Right lobe of liver (tissue), 6 donors: ENCODE data around the gene WTIP. TPM values are rescaled to one million over a fixed set of nuclear protein-coding genes. Genes with fewer than 3 reads are reported as not detected.

Experiments
- ATAC-seq, 4 donors: fragments of 200-7000 bp; cut with Tn5 transposase; one replicate each; pipeline ENCODE4 v1.9.1; 2020; ENCODE audit warnings: mild to moderate bottlenecking in 4 of 4, moderate library complexity in 4 of 4
- DNase-seq, 3 donors: peaks; one replicate each; pipeline ENCODE4 v3.0.0-alpha.2; 2020
- H3K27ac ChIP-seq, 3 donors: fragments of 200-600 bp; one replicate each; pipeline ENCODE4 v1.8.0; 2022
- H3K27me3 ChIP-seq, 2 donors: fragments of 200-600 bp; one replicate each; pipeline ENCODE4 v1.8.0; 2022
- H3K36me3 ChIP-seq, 4 donors: fragments of 200-600 bp; sonication (generic) in 1 of 4; one replicate each; pipeline versions ENCODE4 v1.5.1 to v1.8.0; 2017 to 2022; ENCODE audit warnings: control low read depth in 1 of 4
- H3K4me1 ChIP-seq, 4 donors: fragments of 200-600 bp; sonication (generic) in 1 of 4; one replicate each; pipeline versions ENCODE4 v1.5.1 to v1.8.0; 2017 to 2022; ENCODE audit warnings: control low read depth in 1 of 4
- H3K4me3 ChIP-seq, 3 donors: fragments of 200-600 bp; one replicate each; pipeline ENCODE4 v1.8.0; 2022
- H3K9me3 ChIP-seq, 4 donors: fragments of 200-600 bp; sonication (generic) in 1 of 4; one replicate each; pipeline versions ENCODE4 v1.5.1 to v1.8.0; 2017 to 2022; ENCODE audit warnings: control low read depth in 1 of 4
- POLR2A ChIP-seq: fragments of 450-650 bp; IDR thresholded peaks from one replicate; pipeline ENCODE4 v1.6.1; 2017; ENCODE audit warnings: antibody characterized with exemption, mild to moderate bottlenecking
- WGBS: methylation state at CpG from one replicate; pipeline ENCODE4 v1.1.6; 2018; ENCODE audit warnings: low coverage, low lambda C conversion rate; ENCODE audit not compliant: insufficient coverage; ENCODE audit errors: missing lambda C conversion rate; 5-methylcytosine and 5-hydroxymethylcytosine counted together
- intact Hi-C, 2 donors: fragments of 100-400 bp; cut with DNase I; formaldehyde crosslinking; loops; one replicate each; pipeline versions ENCODE4 v1.11.2 to v1.14.1; 2022
- total RNA-seq, 6 experiments: library from RNA; depleted of rRNA in 2 of 6; stranded (reverse); fragments of >200 nt in 2 of 6; fragmentation: NEBNext Ultra II Directional in 3 of 6; extraction: Animal tissue kit (Norgen Biotek cat#: 25700) in 3 of 6; gene quantifications; one replicate each; pipeline versions ENCODE4 v1.1.0 to v1.2.4, GENCODE V29; 2016 to 2023
- TF ChIP-seq, protein P1 (sequence below), 4 donors: fragments of 200-600 bp in 3 of 4; fragments of 450-650 bp in 1 of 4; IDR thresholded peaks; one replicate each; pipeline versions ENCODE4 v1.5.1 to v1.8.0; 2016 to 2022; ENCODE audit warnings: antibody characterized with exemption in 4 of 4, mild to moderate bottlenecking in 2 of 4
- donor health status: DM: no; HTN: yes; CAD: no.
- donor health status: DM: no; HTN: no; CAD: no.
- donor health status: DM: no; HTN: no; CAD: no.
- donor health status: DM: no; HTN: yes; CAD: no.
- donor health status: DM: no; HTN: yes; CAD: no.

The WTIP gene
- total RNA-seq, 6 experiments from 2014 or later: 0.19 to 1.8 (median 1.3) TPM

DNA sequence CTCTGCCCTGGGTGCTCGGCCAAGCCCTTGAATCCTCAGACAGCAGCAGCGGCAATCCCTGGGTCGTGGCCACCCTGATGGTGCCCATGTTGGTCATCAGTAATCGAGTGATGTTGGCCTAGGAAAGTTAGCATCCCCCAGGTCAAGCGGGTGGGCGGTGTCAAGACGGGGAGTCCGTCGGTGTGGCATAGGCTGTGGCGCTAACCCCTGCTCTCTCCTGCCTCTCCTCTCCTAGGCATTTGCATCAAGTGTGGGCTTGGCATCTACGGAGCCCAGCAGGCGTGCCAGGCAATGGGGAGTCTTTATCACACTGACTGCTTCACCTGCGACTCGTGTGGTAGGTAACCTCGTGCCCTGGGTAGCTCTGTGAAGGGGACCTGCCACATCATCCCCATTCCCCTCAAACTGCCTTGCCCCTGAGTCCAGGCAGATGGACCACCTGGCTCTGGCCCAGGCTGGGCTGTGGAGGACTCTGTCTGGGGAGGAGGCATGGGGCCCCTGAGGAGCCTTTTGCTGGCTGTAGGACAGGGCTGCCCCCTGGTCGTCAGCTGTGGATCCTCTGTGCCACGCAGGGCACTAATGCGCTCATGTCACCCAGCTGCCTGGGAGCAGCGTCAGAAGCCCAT is 8.7 kb downstream of the WTIP start:
- intact Hi-C loops: no loop called here
- ATAC-seq: no peak
- DNase-seq: peak in 1 of 3 donors; percentile 34

DNA sequence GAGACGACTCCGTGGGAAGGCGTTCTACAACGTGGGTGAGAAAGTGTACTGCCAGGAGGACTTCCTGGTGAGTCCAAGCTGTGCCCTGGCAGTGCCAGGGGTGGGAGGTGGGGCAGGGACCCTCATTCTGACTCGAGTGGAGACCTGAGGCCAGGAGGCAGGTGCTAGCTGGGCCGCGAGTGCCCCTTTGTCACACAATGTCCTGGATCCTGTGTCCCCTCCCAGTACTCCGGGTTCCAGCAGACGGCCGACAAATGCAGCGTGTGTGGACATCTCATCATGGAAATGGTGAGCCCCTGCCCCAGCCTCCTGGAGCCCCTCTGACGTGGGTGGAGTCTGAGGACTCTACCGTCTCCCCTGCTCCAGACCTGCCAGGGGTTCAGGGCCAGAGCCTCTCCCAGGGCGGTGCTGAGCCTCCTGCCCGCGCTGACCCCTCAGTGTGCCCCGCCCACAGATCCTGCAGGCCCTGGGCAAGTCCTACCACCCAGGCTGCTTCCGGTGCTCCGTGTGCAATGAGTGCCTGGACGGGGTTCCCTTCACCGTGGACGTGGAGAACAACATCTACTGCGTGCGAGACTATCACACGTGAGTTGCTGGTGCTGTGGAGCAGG is 11.6 kb downstream of the WTIP start:
- Histone ChIP-seq H3K36me3 (no peaks in the 10 kb centered on the region), H3K27me3 (no peaks in the 10 kb centered on the region), H3K27ac (no peak overlapping the region), H3K9me3 (no peaks in the 10 kb centered on the region), H3K4me3 (no peak overlapping the region), H3K4me1 (no peaks in the 10 kb centered on the region)
- ATAC-seq: peak in 1 of 4 donors; percentile 9
- TF ChIP-seq, protein P1, sequence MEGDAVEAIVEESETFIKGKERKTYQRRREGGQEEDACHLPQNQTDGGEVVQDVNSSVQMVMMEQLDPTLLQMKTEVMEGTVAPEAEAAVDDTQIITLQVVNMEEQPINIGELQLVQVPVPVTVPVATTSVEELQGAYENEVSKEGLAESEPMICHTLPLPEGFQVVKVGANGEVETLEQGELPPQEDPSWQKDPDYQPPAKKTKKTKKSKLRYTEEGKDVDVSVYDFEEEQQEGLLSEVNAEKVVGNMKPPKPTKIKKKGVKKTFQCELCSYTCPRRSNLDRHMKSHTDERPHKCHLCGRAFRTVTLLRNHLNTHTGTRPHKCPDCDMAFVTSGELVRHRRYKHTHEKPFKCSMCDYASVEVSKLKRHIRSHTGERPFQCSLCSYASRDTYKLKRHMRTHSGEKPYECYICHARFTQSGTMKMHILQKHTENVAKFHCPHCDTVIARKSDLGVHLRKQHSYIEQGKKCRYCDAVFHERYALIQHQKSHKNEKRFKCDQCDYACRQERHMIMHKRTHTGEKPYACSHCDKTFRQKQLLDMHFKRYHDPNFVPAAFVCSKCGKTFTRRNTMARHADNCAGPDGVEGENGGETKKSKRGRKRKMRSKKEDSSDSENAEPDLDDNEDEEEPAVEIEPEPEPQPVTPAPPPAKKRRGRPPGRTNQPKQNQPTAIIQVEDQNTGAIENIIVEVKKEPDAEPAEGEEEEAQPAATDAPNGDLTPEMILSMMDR (IDR thresholded peaks at IDR 0.05): no peak
- no peak for TF ChIP-seq POLR2A
- WGBS: no CpG with 5 or more reads among the region's 25 CpGs
- DNase-seq: peak in 1 of 3 donors; percentile 42
- intact Hi-C loops: no loop called here

More for the DNA sequence above, 8.7 kb downstream of the WTIP start:
- 80% methylated on average over 1 of the region's 19 CpGs for WGBS
- H3K4me3 ChIP-seq: no peak overlapping the region
- H3K4me1 ChIP-seq: no peaks in the 10 kb centered on the region
- no peaks in the 10 kb centered on the region for H3K36me3 ChIP-seq
- no peaks in the 10 kb centered on the region for H3K9me3 ChIP-seq
- H3K27me3 ChIP-seq: no peaks in the 10 kb centered on the region
- H3K27ac ChIP-seq: no peak overlapping the region
- TF ChIP-seq, protein P1 (IDR thresholded peaks at IDR 0.05): no peak
- no peak for TF ChIP-seq POLR2A

DNA sequence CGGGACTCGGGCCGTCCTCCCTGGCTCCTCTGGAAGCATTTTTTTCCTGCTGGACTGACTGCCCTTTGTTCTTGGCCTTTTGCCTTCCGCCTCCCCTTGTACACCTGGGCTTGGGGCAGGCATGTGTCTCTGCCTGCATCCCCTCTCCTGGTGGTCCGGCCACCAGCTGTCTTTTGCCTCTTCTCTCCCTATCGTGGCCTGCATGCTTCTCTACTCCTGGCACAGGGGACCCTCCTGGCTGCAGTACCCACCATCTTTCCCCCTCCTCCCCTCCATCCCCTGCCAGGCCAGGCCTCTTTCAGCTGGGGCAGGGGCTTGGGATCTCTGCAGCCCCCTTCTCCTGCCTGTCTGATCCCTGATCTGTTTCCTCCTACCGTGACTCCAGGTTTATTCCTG is 12.1 kb downstream of the WTIP start:
- 86% methylated on average over 1 of the region's 7 CpGs for WGBS
- Histone ChIP-seq H3K27me3 (no peaks in the 10 kb centered on the region), H3K4me3 (no peak overlapping the region), H3K9me3 (no peaks in the 10 kb centered on the region), H3K36me3 (no peaks in the 10 kb centered on the region), H3K4me1 (no peaks in the 10 kb centered on the region), H3K27ac (no peak overlapping the region)
- peak in 1 of 3 donors; percentile 20 for DNase-seq
- intact Hi-C loops: no loop called here
- TF ChIP-seq POLR2A: no peak
- TF ChIP-seq, protein P1 (IDR thresholded peaks at IDR 0.05): no peak
- no peak for ATAC-seq

- Histone ChIP-seq H3K9me3 (no peaks in the 10 kb centered on the region), H3K4me1 (no peaks in the 10 kb centered on the region), H3K4me3 (no peak overlapping the region), H3K36me3 (no peaks in the 10 kb centered on the region), H3K27me3 (no peaks in the 10 kb centered on the region), H3K27ac (no peak overlapping the region)
- ATAC-seq (no peak), DNase-seq (no peak)
- intact Hi-C loops: no loop called here
- 66% methylated on average over 3 of the region's 11 CpGs for WGBS
- TF ChIP-seq, protein P1 (IDR thresholded peaks at IDR 0.05): no peak
- no peak for TF ChIP-seq POLR2A
Observed at GRCh38 chr19:34494601-34495000, 13.0 kb downstream of the WTIP start.
